Muscle layer of colon (tissue), 2 donors: Measurements from ENCODE around the gene CDC25B.

Source experiments
- H3K27ac ChIP-seq: one replicate; pipeline ENCODE4 v1.7.0; 2013; ENCODE audit warnings: low read depth, mild to moderate bottlenecking, low read length, moderate library complexity
- H3K27me3 ChIP-seq, 2 donors: one replicate each; pipeline ENCODE4 v1.7.0; 2013; ENCODE audit warnings: low read length in 2 of 2, mild to moderate bottlenecking in 2 of 2; ENCODE audit not compliant: insufficient read depth in 2 of 2, control insufficient read depth in 1 of 2
- H3K36me3 ChIP-seq: one replicate; pipeline ENCODE4 v1.7.0; 2013; ENCODE audit warnings: mild to moderate bottlenecking, low read length; ENCODE audit not compliant: insufficient read depth
- H3K4me1 ChIP-seq: one replicate; pipeline ENCODE4 v1.7.0; 2013; ENCODE audit warnings: mild to moderate bottlenecking, low read length; ENCODE audit not compliant: insufficient read depth
- H3K4me3 ChIP-seq, 2 donors: one replicate each; pipeline ENCODE4 v1.7.0; 2013; ENCODE audit warnings: low read length in 2 of 2, low read depth in 1 of 2, mild to moderate bottlenecking in 1 of 2, moderate library complexity in 1 of 2
- H3K9ac ChIP-seq: one replicate; pipeline ENCODE4 v1.7.0; 2013; ENCODE audit warnings: low read length
- H3K9me3 ChIP-seq: one replicate; pipeline ENCODE4 v1.7.0; 2013; ENCODE audit warnings: mild to moderate bottlenecking, low read length
- donor health status: abdominal sarcoma.
- donor health status: Adenocarcinoma of cecum.

CDC25B gene

GRCh38 chr20:3795511-3796468 is at the start of gene CDC25B:
TSS of gene CDC25B (plus strand) at chr20:3796310. CDS start at chr20:3796532, 222 bp downstream.
- Histone ChIP-seq H3K4me3 (peak within 1 kb of the TSS; percentile 62 to 82), H3K27ac (peak within 1 kb of the TSS; percentile 87), H3K4me1 (peaks cover 41% of the 10 kb centered on the region), H3K9me3 (no peaks in the 10 kb centered on the region), H3K27me3 (no peaks in the 10 kb centered on the region), H3K36me3 (peaks cover 17% of the 10 kb centered on the region), H3K9ac (peak within 1 kb of the TSS; percentile 86)

GRCh38 chr20:3747471-3747870 is 48.6 kb upstream of the CDC25B start:
- peaks cover 1% of the 10 kb centered on the region for H3K4me1 ChIP-seq
- no peak overlapping the region for H3K27ac ChIP-seq
- no peak overlapping the region for H3K4me3 ChIP-seq
- H3K9ac ChIP-seq, result no peak overlapping the region
- H3K9me3 ChIP-seq, result no peaks in the 10 kb centered on the region
- H3K36me3 ChIP-seq, result no peaks in the 10 kb centered on the region
- peaks cover 0 to 6% of the 10 kb centered on the region in 2 donors for H3K27me3 ChIP-seq

- H3K4me1 ChIP-seq, result peaks cover 7% of the 10 kb centered on the region
- H3K9ac ChIP-seq, result no peak overlapping the region
- H3K9me3 ChIP-seq, result no peaks in the 10 kb centered on the region
- H3K27me3 ChIP-seq, result peaks cover 0 to 6% of the 10 kb centered on the region in 2 donors
- no peak overlapping the region for H3K27ac ChIP-seq
- H3K36me3 ChIP-seq, result no peaks in the 10 kb centered on the region
- H3K4me3 ChIP-seq, result no peak overlapping the region
Measured at GRCh38 chr20:3748073-3748472, 48.0 kb upstream of the CDC25B start.

GRCh38 chr20:3749087-3749688 is 46.9 kb upstream of the CDC25B start:
- H3K4me3 ChIP-seq, result no peak overlapping the region
- H3K36me3 ChIP-seq, result no peaks in the 10 kb centered on the region
- H3K9me3 ChIP-seq, result no peaks in the 10 kb centered on the region
- H3K27me3 ChIP-seq, result peaks cover 0 to 6% of the 10 kb centered on the region in 2 donors
- H3K4me1 ChIP-seq, result peaks cover 10% of the 10 kb centered on the region
- H3K27ac ChIP-seq, result no peak overlapping the region
- no peak overlapping the region for H3K9ac ChIP-seq

- Histone ChIP-seq H3K36me3 (peaks cover 6% of the 10 kb centered on the region), H3K9me3 (no peaks in the 10 kb centered on the region), H3K27ac (no peak overlapping the region), H3K27me3 (peaks cover 0 to 6% of the 10 kb centered on the region in 2 donors), H3K9ac (no peak overlapping the region), H3K4me1 (peaks cover 10% of the 10 kb centered on the region), H3K4me3 (no peak overlapping the region)
Measured at GRCh38 chr20:3749689-3750531, 46.2 kb upstream of the CDC25B start.

GRCh38 chr20:3751305-3751674 is 44.8 kb upstream of the CDC25B start:
- Histone ChIP-seq H3K27ac (no peak overlapping the region), H3K4me1 (peaks cover 10% of the 10 kb centered on the region), H3K36me3 (peaks cover 16% of the 10 kb centered on the region), H3K27me3 (peaks cover 0 to 6% of the 10 kb centered on the region in 2 donors), H3K4me3 (no peak overlapping the region), H3K9me3 (no peaks in the 10 kb centered on the region), H3K9ac (no peak overlapping the region)

GRCh38 chr20:3751675-3752385 is 44.3 kb upstream of the CDC25B start:
- Histone ChIP-seq H3K9ac (no peak overlapping the region), H3K36me3 (peaks cover 19% of the 10 kb centered on the region), H3K4me3 (peak overlapping the region; percentile 11 to 43), H3K9me3 (no peaks in the 10 kb centered on the region), H3K4me1 (peaks cover 10% of the 10 kb centered on the region), H3K27me3 (peaks cover 0 to 6% of the 10 kb centered on the region in 2 donors), H3K27ac (no peak overlapping the region)

- Histone ChIP-seq H3K4me1 (peaks cover 10% of the 10 kb centered on the region), H3K9ac (no peak overlapping the region), H3K27ac (no peak overlapping the region), H3K27me3 (peaks cover 0 to 6% of the 10 kb centered on the region in 2 donors), H3K9me3 (no peaks in the 10 kb centered on the region), H3K36me3 (peaks cover 19% of the 10 kb centered on the region), H3K4me3 (peak overlapping the region in 1 of 2 donors; percentile 43)
Measured at GRCh38 chr20:3752386-3752759, 43.7 kb upstream of the CDC25B start.

GRCh38 chr20:3753098-3753497 is 43.0 kb upstream of the CDC25B start:
- Histone ChIP-seq H3K9ac (no peak overlapping the region), H3K9me3 (no peaks in the 10 kb centered on the region), H3K36me3 (peaks cover 25% of the 10 kb centered on the region), H3K4me1 (peaks cover 10% of the 10 kb centered on the region), H3K27me3 (peaks cover 0 to 6% of the 10 kb centered on the region in 2 donors), H3K4me3 (no peak overlapping the region), H3K27ac (no peak overlapping the region)

- H3K27ac ChIP-seq, result no peak overlapping the region
- peaks cover 0 to 6% of the 10 kb centered on the region in 2 donors for H3K27me3 ChIP-seq
- no peaks in the 10 kb centered on the region for H3K9me3 ChIP-seq
- H3K36me3 ChIP-seq, result peaks cover 29% of the 10 kb centered on the region
- H3K4me1 ChIP-seq, result peaks cover 10% of the 10 kb centered on the region
- H3K9ac ChIP-seq, result no peak overlapping the region
- no peak overlapping the region for H3K4me3 ChIP-seq
Measured at GRCh38 chr20:3753501-3754275, 42.4 kb upstream of the CDC25B start.
